ENCODE measurements around the gene SNX10. TPM values are rescaled to one million over a fixed set of nuclear protein-coding genes. Genes with fewer than 3 reads are reported as not detected.
"Not testable (repeated sequence)": the region's sequence is repeated elsewhere in the genome, so short reads cannot be mapped to it uniquely, and the experiment has no call there.

Gene SNX10
- total RNA-seq, 1 experiment from 2014 or later: 7.9 TPM

DNA sequence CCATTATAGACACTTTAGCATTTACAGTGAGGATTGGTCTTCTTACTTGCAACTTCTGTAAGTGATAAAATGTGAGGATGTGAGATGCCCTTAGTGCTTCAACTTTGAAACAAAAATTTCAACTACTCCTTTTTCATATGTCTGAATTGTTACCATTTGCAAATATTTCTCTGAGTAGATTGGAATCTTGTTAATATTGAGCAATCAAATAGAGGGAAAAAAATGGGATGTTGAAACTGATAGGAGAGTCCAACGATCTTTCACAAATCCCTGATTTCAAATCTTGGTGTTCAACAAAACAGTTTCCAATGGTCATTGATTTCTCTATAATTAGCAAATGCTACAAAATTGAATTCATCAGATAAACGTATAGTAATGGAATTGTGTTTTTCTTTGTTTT, 5.5 kb upstream of the SNX10 start:
- H4K20me1 ChIP-seq (ENCODE audit: low read length): no peaks in the 10 kb centered on the region
- H3K4me1 ChIP-seq (ENCODE audit: insufficient read depth, low read length): no peaks in the 10 kb centered on the region
- no peak for TF ChIP-seq CTCF (conservative IDR thresholded peaks at IDR 0.05; ENCODE audit: low read depth, low read length)
- TF ChIP-seq EZH2phosphoT487 (IDR thresholded peaks at IDR 0.05; ENCODE audit: borderline replicate concordance, low read length): no peak
- TF ChIP-seq EZH2 (IDR thresholded peaks at IDR 0.05; ENCODE audit: low read length, unreplicated experiment): no peak
- no peaks in the 10 kb centered on the region for H3F3A ChIP-seq (ENCODE audit: low read length, unreplicated experiment)
- ChIA-PET POLR2A (ENCODE audit: unreplicated experiment) (no interaction called here), CTCF (no interaction called here)
- H3K9me2 ChIP-seq (replicated peaks; ENCODE audit: low read length): no peaks in the 10 kb centered on the region
- H3K9ac ChIP-seq (ENCODE audit: low read length): no peak overlapping the region
- no peak overlapping the region for H2AFZ ChIP-seq (ENCODE audit: low read length)
- H3K36me3 ChIP-seq (ENCODE audit: low read depth, low read length): no peaks in the 10 kb centered on the region
- ATAC-seq (no peak), DNase-seq (no peak)
- H3K9me3 ChIP-seq (ENCODE audit: low read length): no peaks in the 10 kb centered on the region
- H3K4me3 ChIP-seq (ENCODE audit: low read length): no peak overlapping the region
- no peaks in the 10 kb centered on the region for H3K27me3 ChIP-seq (ENCODE audit: low read length)
- H3K79me2 ChIP-seq (ENCODE audit: low read length): no peaks in the 10 kb centered on the region
- no TSS peak for BruUV-seq (replicated peaks)
- no peak overlapping the region for H3K4me2 ChIP-seq (ENCODE audit: low read length)
- intact Hi-C loops (cut with micrococcal nuclease): loop anchor here (5.0 kb wide), 1 partner anchor 209 kb away; no protein-coding TSS in a partner anchor
- no peak overlapping the region for H3K27ac ChIP-seq (ENCODE audit: low read length)

- H3K4me3 ChIP-seq (ENCODE audit: low read length); H3K9me3 ChIP-seq (ENCODE audit: low read length); H2AFZ ChIP-seq (ENCODE audit: low read length); H3F3A ChIP-seq (ENCODE audit: low read length, unreplicated experiment); H3K4me1 ChIP-seq (ENCODE audit: insufficient read depth, low read length); H3K36me3 ChIP-seq (ENCODE audit: low read depth, low read length); H3K4me2 ChIP-seq (ENCODE audit: low read length); H3K79me2 ChIP-seq (ENCODE audit: low read length); POLR2A ChIA-PET (ENCODE audit: unreplicated experiment); H3K27me3 ChIP-seq (ENCODE audit: low read length); BruUV-seq (replicated peaks); H3K9ac ChIP-seq (ENCODE audit: low read length); ATAC-seq; H3K9me2 ChIP-seq (replicated peaks; ENCODE audit: low read length); H4K20me1 ChIP-seq (ENCODE audit: low read length); H3K27ac ChIP-seq (ENCODE audit: low read length); DNase-seq: not testable (repeated sequence)
- intact Hi-C loops (cut with micrococcal nuclease): loop anchor here (5.0 kb wide), 1 partner anchor 211 kb away; no protein-coding TSS in a partner anchor
- CTCF ChIA-PET: interaction anchor here (0.6 kb wide), 1 partner anchor 77 kb away, joined by 3 read pairs; no protein-coding TSS in a partner anchor
These were observed 3.5 kb upstream of the SNX10 start for GRCh38 chr7:26288126-26288525.

DNA sequence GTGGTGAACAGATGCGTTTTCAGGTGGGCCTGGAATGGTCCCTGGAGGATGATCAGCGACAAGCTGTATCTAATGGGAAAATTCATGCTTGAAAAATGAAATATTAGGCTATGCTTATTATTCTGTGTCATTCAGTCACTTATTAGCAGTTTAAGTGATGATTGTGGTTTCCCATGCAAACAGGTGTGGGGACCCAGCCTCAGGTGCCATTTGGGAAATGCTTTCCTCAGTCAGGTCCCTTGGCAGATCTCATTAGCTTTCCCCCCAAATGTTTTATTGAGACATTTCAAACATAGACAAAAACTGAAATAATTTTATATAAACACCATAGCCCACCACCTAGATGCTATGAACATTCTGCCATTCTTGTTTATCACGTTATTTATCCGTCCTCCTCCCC, 411 bp upstream of the SNX10 start:
- no peak for ATAC-seq
- no peak for TF ChIP-seq CTCF (conservative IDR thresholded peaks at IDR 0.05; ENCODE audit: low read depth, low read length)
- TF ChIP-seq EZH2 (IDR thresholded peaks at IDR 0.05; ENCODE audit: low read length, unreplicated experiment): no peak
- TF ChIP-seq EZH2phosphoT487 (IDR thresholded peaks at IDR 0.05; ENCODE audit: borderline replicate concordance, low read length): no peak
- peak overlapping the region; percentile 24; the same call in 1 of the 2 replicates for H3K9ac ChIP-seq (ENCODE audit: low read length)
- no peak overlapping the region for H3K27ac ChIP-seq (ENCODE audit: low read length)
- ChIA-PET POLR2A (ENCODE audit: unreplicated experiment) (interaction anchor here (0.7 kb wide), 1 partner anchor 398 kb away, joined by 3 read pairs; no protein-coding TSS in a partner anchor), CTCF (interaction anchor here (0.6 to 1.7 kb wide), 2 partner anchors 74 to 215 kb away, joined by 3 to 8 read pairs; no protein-coding TSS in a partner anchor)
- no peaks in the 10 kb centered on the region for H3K9me2 ChIP-seq (replicated peaks; ENCODE audit: low read length)
- H3K4me2 ChIP-seq (ENCODE audit: low read length): peak overlapping the region; percentile 82
- no peaks in the 10 kb centered on the region for H3K9me3 ChIP-seq (ENCODE audit: low read length)
- no TSS peak for BruUV-seq (replicated peaks)
- no peak for DNase-seq
- H3K4me3 ChIP-seq (ENCODE audit: low read length): peak overlapping the region; percentile 97
- H3K27me3 ChIP-seq (ENCODE audit: low read length): no peaks in the 10 kb centered on the region
- intact Hi-C loops (cut with micrococcal nuclease): loop anchor here (2.0 to 5.0 kb wide), 2 partner anchors 74 to 89 kb away; partner anchors contain the start of genes CBX3 and HNRNPA2B1
- H3F3A ChIP-seq (ENCODE audit: low read length, unreplicated experiment): no peaks in the 10 kb centered on the region
- H3K36me3 ChIP-seq (ENCODE audit: low read depth, low read length): no peaks in the 10 kb centered on the region
- H3K4me1 ChIP-seq (ENCODE audit: insufficient read depth, low read length): peaks cover 6% of the 10 kb centered on the region; the same call in 1 of the 2 replicates
- no peaks in the 10 kb centered on the region for H4K20me1 ChIP-seq (ENCODE audit: low read length)
- H2AFZ ChIP-seq (ENCODE audit: low read length): peak overlapping the region; percentile 89
- H3K79me2 ChIP-seq (ENCODE audit: low read length): 0 out of 2 replicates have a peak, but pooled peaks cover 3% of the 10 kb centered on the region

All from PC-3 (cell line).